Neural progenitor cell (in vitro differentiated cells): ENCODE measurements around the gene ZDHHC17. TPM values are rescaled to one million over a fixed set of nuclear protein-coding genes. Genes with fewer than 3 reads are reported as not detected.

Source experiments
- DNase-seq: peaks from one replicate; pipeline ENCODE4 v3.0.0-alpha.2; 2016; ENCODE audit warnings: low spot score
- H2AFZ ChIP-seq: fragments of 200-600 bp; sonication (generic); replicated peaks from 2 replicates; pipeline ENCODE4 v1.6.1; 2016; ENCODE audit warnings: antibody characterized with exemption
- H3F3A ChIP-seq: fragments of 200-600 bp; sonication (generic); 2 replicates; pipeline ENCODE4 v1.6.1; 2016; ENCODE audit warnings: antibody characterized with exemption, low read depth
- H3K27ac ChIP-seq: fragments of 200-600 bp; sonication (generic); 2 replicates; pipeline ENCODE4 v1.5.1; 2016; ENCODE audit warnings: mild to moderate bottlenecking
- H3K27me3 ChIP-seq: fragments of 200-600 bp; sonication (generic); 2 replicates; pipeline ENCODE4 v1.6.1; 2016; ENCODE audit warnings: mild to moderate bottlenecking, moderate library complexity
- H3K36me3 ChIP-seq: fragments of 200-600 bp; sonication (generic); 2 replicates; pipeline ENCODE4 v1.5.1; 2016
- H3K4me1 ChIP-seq: fragments of 200-600 bp; sonication (generic); 2 replicates; pipeline ENCODE4 v1.6.1; 2016; ENCODE audit warnings: mixed run types
- H3K4me2 ChIP-seq: fragments of 200-600 bp; sonication (generic); 2 replicates; pipeline ENCODE4 v1.6.1; 2016
- H3K4me3 ChIP-seq: fragments of 200-600 bp; sonication (generic); 2 replicates; pipeline ENCODE4 v1.5.1; 2016
- H3K79me2 ChIP-seq: fragments of 200-600 bp; sonication (generic); 2 replicates; pipeline ENCODE4 v1.6.1; 2016; ENCODE audit warnings: low read depth
- H3K9ac ChIP-seq: fragments of 200-600 bp; sonication (generic); 2 replicates; pipeline ENCODE4 v1.6.1; 2016
- H3K9me3 ChIP-seq: fragments of 200-600 bp; sonication (generic); 2 replicates; pipeline ENCODE4 v1.5.1; 2016; ENCODE audit warnings: low read depth
- H4K20me1 ChIP-seq: fragments of 200-600 bp; sonication (generic); 2 replicates; pipeline ENCODE4 v1.6.1; 2016; ENCODE audit warnings: low read depth
- H3K27ac Mint-ChIP-seq: 3 replicates; pipeline ENCODE4 v1.8.0; 2021; ENCODE audit warnings: mixed read lengths
- H3K27me3 Mint-ChIP-seq: 2 replicates; pipeline ENCODE4 v1.8.0; 2022; ENCODE audit warnings: low read depth, mild to moderate bottlenecking, inconsistent platforms, moderate library complexity, mixed read lengths; ENCODE audit not compliant: insufficient read depth
- H3K36me3 Mint-ChIP-seq: 3 replicates; pipeline ENCODE4 v1.8.0; 2021; ENCODE audit warnings: mixed read lengths
- H3K4me1 Mint-ChIP-seq: 3 replicates; pipeline ENCODE4 v1.8.0; 2021; ENCODE audit warnings: mixed read lengths
- H3K4me3 Mint-ChIP-seq: 3 replicates; pipeline ENCODE4 v1.8.0; 2021; ENCODE audit warnings: mild to moderate bottlenecking, moderate library complexity, mixed read lengths
- H3K9me3 Mint-ChIP-seq: 3 replicates; pipeline ENCODE4 v1.8.0; 2020; ENCODE audit warnings: mixed read lengths
- CTCF ChIP-seq: fragments of 200-600 bp; sonication (generic); IDR thresholded peaks from 2 replicates; pipeline ENCODE4 v1.5.1; 2017; ENCODE audit warnings: antibody characterized with exemption, mild to moderate bottlenecking
- EZH2 ChIP-seq: fragments of 200-600 bp; sonication (generic); IDR thresholded peaks from 2 replicates; pipeline ENCODE4 v1.6.1; 2017; ENCODE audit warnings: antibody characterized with exemption, mild to moderate bottlenecking, moderate library complexity
- EZH2phosphoT487 ChIP-seq: fragments of 200-600 bp; sonication (generic); IDR thresholded peaks from 2 replicates; pipeline ENCODE4 v1.6.1; 2017; ENCODE audit warnings: antibody characterized with exemption
- total RNA-seq: library from RNA; depleted of rRNA; stranded (reverse); fragments of >200 nt; gene quantifications from 2 replicates; pipeline ENCODE4 v1.2.3, GENCODE V29; 2015; ENCODE audit warnings: low replicate concordance

Gene ZDHHC17
- total RNA-seq, 1 donor from 2014 or later, result 99.1 TPM

GRCh38 chr12:76789335-76790050, 25.6 kb downstream of the ZDHHC17 start:
- Mint-ChIP-seq H3K9me3 (peaks cover 21% of the 10 kb centered on the region), H3K27me3 (no peaks in the 10 kb centered on the region), H3K36me3 (peaks cover 17% of the 10 kb centered on the region), H3K27ac (no peak overlapping the region), H3K4me1 (peaks cover 3% of the 10 kb centered on the region), H3K4me3 (no peak overlapping the region)
- H3K4me1 ChIP-seq, result peaks cover 6% of the 10 kb centered on the region
- TF ChIP-seq EZH2phosphoT487, result no peak
- TF ChIP-seq EZH2, result no peak
- TF ChIP-seq CTCF, result no peak
- no peak overlapping the region for H3K4me3 ChIP-seq
- H3K9me3 ChIP-seq, result no peaks in the 10 kb centered on the region
- peaks cover 34% of the 10 kb centered on the region for H4K20me1 ChIP-seq
- no peak overlapping the region for H3K4me2 ChIP-seq
- peaks cover 4% of the 10 kb centered on the region for H3K36me3 ChIP-seq
- H3K9ac ChIP-seq, result no peak overlapping the region
- H3F3A ChIP-seq, result peaks cover 4% of the 10 kb centered on the region
- H2AFZ ChIP-seq, result no peak overlapping the region
- H3K27ac ChIP-seq, result no peak overlapping the region
- H3K27me3 ChIP-seq, result no peaks in the 10 kb centered on the region
- H3K79me2 ChIP-seq, result peaks cover 99% of the 10 kb centered on the region
- DNase-seq, result no peak

- no peak overlapping the region for H3K27ac ChIP-seq
- peaks cover 3% of the 10 kb centered on the region for H3K4me1 Mint-ChIP-seq
- H3K4me2 ChIP-seq, result no peak overlapping the region
- H3K4me3 ChIP-seq, result no peak overlapping the region
- peaks cover 99% of the 10 kb centered on the region for H3K79me2 ChIP-seq
- peaks cover 4% of the 10 kb centered on the region for H3F3A ChIP-seq
- H3K36me3 ChIP-seq, result no peaks in the 10 kb centered on the region
- no peak overlapping the region for H2AFZ ChIP-seq
- H3K9ac ChIP-seq, result no peak overlapping the region
- H3K36me3 Mint-ChIP-seq, result peaks cover 11% of the 10 kb centered on the region
- no peaks in the 10 kb centered on the region for H3K27me3 Mint-ChIP-seq
- peaks cover 13% of the 10 kb centered on the region for H3K9me3 Mint-ChIP-seq
- H3K4me3 Mint-ChIP-seq, result no peak overlapping the region
- H3K4me1 ChIP-seq, result no peaks in the 10 kb centered on the region
- peaks cover 46% of the 10 kb centered on the region for H4K20me1 ChIP-seq
- TF ChIP-seq EZH2phosphoT487 (no peak), CTCF (peak; percentile 78), EZH2 (no peak)
- H3K27me3 ChIP-seq, result no peaks in the 10 kb centered on the region
- peak; percentile 46 for DNase-seq
- no peaks in the 10 kb centered on the region for H3K9me3 ChIP-seq
- no peak overlapping the region for H3K27ac Mint-ChIP-seq
These were observed 26.9 kb downstream of the ZDHHC17 start for GRCh38 chr12:76790564-76791552.

- Histone ChIP-seq H3K27me3 (no peaks in the 10 kb centered on the region), H3F3A (peaks cover 4% of the 10 kb centered on the region), H3K79me2 (peaks cover 97% of the 10 kb centered on the region), H3K4me2 (no peak overlapping the region), H3K9ac (no peak overlapping the region), H4K20me1 (peaks cover 46% of the 10 kb centered on the region), H3K4me1 (no peaks in the 10 kb centered on the region), H3K36me3 (no peaks in the 10 kb centered on the region), H3K9me3 (no peaks in the 10 kb centered on the region), H2AFZ (no peak overlapping the region), H3K4me3 (no peak overlapping the region), H3K27ac (no peak overlapping the region)
- H3K27me3 Mint-ChIP-seq, result peaks cover 3% of the 10 kb centered on the region
- TF ChIP-seq EZH2phosphoT487 (no peak), CTCF (no peak), EZH2 (no peak)
- H3K36me3 Mint-ChIP-seq, result peaks cover 12% of the 10 kb centered on the region
- H3K9me3 Mint-ChIP-seq, result peaks cover 7% of the 10 kb centered on the region
- peaks cover 3% of the 10 kb centered on the region for H3K4me1 Mint-ChIP-seq
- no peak for DNase-seq
- no peak overlapping the region for H3K27ac Mint-ChIP-seq
- no peak overlapping the region for H3K4me3 Mint-ChIP-seq
These were observed 28.9 kb downstream of the ZDHHC17 start for GRCh38 chr12:76792828-76793227.
